OCI-LY7 (cell line): Measurements from ENCODE around the gene MYH11.

Experiments used
- CTCF ChIP-seq: fragments of 200-600 bp; sonication (generic); conservative IDR thresholded peaks from 2 replicates; pipeline ENCODE4 v1.5.1; 2014; ENCODE audit warnings: mild to moderate bottlenecking, antibody characterized with exemption, low read length, moderate library complexity, mixed read lengths
- EZH2phosphoT487 ChIP-seq: fragments of 200-600 bp; sonication (generic); IDR thresholded peaks from 2 replicates; pipeline ENCODE4 v1.6.1; 2018; ENCODE audit warnings: low read depth, borderline replicate concordance, mild to moderate bottlenecking, mixed run types, antibody characterized with exemption, low read length, moderate library complexity, mixed read lengths

DNA sequence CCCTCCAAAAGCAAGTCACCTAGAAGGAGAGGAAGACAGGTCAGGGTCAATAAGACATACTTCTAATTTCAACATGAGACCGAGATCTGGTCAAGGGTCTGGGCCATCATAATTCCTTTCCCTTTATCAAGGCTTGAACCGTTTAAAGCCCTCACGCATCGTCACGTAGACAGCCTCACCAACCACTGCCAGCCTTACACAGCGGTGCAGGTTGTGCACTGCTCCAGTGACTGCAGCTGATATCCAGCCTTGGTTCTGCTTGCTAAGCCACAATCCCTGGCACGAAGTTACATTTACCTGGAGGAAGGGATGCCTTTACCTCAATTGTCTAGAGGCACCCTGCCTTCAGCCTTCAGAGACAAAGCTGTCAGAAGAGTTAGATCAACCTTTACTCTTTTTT is 85.1 kb downstream of the MYH11 start:
- TF ChIP-seq EZH2phosphoT487 (no peak), CTCF (no peak)
